DOHH2 (cell line): ENCODE measurements around the gene KTI12.

Experiments used
- EZH2phosphoT487 ChIP-seq: fragments of 200-600 bp; sonication (generic); IDR thresholded peaks from 2 replicates; pipeline ENCODE4 v1.6.1; 2017; ENCODE audit warnings: borderline replicate concordance, mild to moderate bottlenecking, antibody characterized with exemption, low read length, moderate library complexity, mixed read lengths
- TF ChIP-seq, protein P1 (sequence below): fragments of 200-600 bp; sonication (generic); IDR thresholded peaks from one replicate; pipeline ENCODE4 v1.5.1; 2014; ENCODE audit warnings: antibody characterized with exemption, mild to moderate bottlenecking, low read depth, low read length; ENCODE audit not compliant: poor library complexity, severe bottlenecking

- TF ChIP-seq, protein P1, sequence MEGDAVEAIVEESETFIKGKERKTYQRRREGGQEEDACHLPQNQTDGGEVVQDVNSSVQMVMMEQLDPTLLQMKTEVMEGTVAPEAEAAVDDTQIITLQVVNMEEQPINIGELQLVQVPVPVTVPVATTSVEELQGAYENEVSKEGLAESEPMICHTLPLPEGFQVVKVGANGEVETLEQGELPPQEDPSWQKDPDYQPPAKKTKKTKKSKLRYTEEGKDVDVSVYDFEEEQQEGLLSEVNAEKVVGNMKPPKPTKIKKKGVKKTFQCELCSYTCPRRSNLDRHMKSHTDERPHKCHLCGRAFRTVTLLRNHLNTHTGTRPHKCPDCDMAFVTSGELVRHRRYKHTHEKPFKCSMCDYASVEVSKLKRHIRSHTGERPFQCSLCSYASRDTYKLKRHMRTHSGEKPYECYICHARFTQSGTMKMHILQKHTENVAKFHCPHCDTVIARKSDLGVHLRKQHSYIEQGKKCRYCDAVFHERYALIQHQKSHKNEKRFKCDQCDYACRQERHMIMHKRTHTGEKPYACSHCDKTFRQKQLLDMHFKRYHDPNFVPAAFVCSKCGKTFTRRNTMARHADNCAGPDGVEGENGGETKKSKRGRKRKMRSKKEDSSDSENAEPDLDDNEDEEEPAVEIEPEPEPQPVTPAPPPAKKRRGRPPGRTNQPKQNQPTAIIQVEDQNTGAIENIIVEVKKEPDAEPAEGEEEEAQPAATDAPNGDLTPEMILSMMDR, result no peak
- TF ChIP-seq EZH2phosphoT487, result no peak
Measured at GRCh38 chr1:52056937-52057231, 23.3 kb upstream of the KTI12 start.
